Left kidney (tissue), 2 donors: Measurements from ENCODE around the gene DRGX. TPM values are rescaled to one million over a fixed set of nuclear protein-coding genes. Genes with fewer than 3 reads are reported as not detected.

Experiments used
- DNase-seq: peaks from one replicate; pipeline ENCODE4 v3.0.0-alpha.2; 2013
- polyA plus RNA-seq: library from polyadenylated mRNA; unstranded; fragments of 120-200 nt; gene quantifications from one replicate; pipeline ENCODE4 v1.2.1, GENCODE V29; 2013; ENCODE audit not compliant: insufficient read length

DRGX gene
- polyA plus RNA-seq, 1 donor: not detected

DNA sequence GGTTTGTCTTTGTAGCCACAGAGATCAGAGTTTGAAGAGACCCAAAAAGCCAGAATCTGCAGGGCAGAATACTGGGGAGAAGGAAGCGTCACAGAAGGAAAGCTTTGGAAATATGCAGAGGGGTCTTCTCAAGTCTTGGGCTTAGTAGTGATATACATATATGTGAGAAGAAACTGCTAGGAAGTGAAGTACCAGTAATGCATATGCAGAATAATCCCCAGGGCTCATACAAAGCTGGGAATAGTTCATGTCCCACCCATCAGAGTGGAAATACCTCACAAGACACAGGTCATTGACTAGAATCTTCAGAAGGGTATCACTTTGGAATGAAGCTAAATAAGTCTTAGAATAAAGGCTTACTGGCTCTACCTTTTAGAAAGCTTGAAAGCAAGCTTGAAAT is 57.3 kb downstream of the DRGX start:
- no peak for DNase-seq

DNA sequence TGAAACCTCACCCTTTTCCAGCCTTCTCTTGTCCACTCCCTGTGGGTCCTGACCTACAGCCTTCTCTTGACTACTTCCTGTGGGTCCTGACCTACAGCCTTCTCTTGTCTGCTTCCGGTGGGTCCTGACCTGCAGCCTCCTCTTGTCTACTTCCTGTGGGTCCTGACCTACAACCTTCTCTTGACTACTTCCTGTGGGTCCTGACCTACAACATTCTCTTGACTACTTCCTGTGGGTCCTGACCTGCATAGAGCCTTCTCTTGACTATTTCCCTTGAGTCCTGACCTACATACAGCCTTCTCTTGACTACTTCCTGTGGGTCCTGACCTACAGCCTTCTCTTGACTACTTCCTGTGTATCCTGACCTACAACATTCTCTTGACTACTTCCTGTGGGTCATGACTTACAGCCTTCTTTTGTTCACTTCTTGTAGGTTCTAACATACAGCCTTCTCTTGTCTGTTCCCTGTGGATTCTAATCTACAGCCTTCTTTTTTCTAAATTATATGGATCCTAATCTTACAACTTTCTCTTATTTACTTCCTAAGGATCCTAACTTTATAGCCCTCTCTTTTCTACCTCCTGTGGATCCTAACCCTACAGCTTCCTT is 60.4 kb downstream of the DRGX start:
- DNase-seq: no peak

DNA sequence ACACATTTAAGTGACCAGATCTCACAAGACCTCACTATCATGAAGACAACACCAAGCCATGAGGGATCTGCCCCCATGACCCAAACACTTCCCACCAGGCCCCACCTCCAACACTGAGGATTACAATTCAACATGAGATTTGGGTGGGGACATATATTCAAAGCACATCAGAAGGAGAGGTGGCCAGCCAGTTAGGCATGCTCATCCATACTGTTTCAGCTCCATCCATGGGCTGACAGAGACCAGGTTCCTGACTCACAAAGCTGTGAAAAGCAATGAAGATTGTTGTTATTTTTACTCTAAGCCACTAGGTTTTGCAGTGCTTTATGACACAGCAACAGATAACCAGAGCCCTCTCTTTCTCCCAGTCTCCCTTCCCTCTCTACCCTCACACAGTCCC is 60.9 kb downstream of the DRGX start:
- DNase-seq: no peak

DNA sequence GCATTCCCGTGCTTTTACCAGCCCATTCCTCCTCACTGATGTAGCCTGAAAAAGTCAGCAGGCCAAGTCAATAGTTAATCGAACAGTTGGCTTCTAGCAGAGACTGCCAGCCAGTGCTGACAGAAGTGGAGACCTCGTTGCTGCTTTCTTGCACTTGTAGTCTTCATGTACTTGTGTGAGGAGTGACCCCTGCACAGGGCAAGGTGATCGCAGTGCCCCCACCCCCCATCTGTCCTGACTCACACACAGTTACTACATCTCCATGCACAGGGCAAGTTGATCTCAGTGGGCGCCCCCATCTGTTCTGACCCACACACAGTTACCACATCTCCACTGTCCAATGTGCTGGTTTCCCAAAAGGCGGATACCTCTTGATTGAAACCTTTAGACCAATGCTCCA is 62.7 kb downstream of the DRGX start:
- no peak for DNase-seq

DNA sequence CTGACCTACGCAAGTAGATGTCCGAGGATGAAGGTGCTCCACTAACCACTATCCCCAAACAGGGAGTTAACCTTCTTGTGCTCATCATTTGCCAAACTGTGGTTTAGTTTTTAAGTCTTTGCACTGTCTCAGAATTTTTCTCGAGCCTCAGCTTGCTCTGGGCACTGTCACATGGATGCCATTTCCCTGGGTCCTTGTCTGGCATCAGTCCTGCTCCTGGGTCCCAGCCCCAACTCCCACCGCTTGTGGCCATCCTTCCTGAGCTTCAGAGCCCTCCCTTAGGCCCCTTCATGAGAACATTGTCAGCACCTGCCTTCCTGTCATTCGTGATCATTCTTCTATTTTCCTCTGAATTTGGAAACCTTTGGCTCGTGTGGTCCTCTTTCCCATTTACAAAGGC is 63.1 kb downstream of the DRGX start:
- DNase-seq: no peak

DNA sequence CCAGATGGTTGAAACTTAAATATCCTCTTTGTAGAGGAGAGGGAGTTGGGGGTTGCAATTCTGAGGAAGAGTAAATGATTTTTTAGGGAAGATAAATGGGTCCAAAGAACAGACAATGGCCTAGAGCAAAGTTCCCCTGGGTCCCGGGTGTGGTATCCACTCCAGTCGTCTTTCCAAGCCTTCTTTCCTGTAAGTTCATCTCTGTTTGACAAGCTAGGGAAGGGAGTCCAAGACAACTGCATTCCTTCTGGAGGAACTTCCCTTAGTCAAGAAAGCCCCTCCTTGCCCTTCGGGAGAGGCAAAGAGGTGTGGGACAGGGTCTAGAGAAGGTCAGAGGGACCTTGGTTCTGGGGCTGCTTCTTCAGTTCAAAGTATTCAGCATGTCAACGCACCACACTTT is 63.6 kb downstream of the DRGX start:
- no peak for DNase-seq

DNA sequence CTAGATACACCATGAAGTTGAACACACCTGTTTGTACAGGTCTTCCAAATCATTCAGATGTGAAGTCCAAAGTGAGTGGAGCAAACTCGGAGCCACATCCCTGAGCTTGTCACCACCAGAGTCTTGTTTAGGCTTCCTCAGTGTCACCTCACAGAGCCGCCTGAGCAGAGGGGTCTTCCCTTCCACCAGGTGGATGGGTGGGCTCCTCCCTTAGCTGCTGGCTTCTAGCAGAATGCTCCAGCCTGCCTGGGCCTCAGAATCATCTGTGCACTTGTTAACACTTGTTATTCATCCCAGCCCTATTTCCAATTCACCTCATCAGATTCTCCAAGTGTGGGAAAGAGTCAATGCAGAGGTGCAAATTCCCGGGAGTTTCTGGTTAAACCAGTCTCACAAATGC is 64.5 kb downstream of the DRGX start:
- DNase-seq: no peak

DNA sequence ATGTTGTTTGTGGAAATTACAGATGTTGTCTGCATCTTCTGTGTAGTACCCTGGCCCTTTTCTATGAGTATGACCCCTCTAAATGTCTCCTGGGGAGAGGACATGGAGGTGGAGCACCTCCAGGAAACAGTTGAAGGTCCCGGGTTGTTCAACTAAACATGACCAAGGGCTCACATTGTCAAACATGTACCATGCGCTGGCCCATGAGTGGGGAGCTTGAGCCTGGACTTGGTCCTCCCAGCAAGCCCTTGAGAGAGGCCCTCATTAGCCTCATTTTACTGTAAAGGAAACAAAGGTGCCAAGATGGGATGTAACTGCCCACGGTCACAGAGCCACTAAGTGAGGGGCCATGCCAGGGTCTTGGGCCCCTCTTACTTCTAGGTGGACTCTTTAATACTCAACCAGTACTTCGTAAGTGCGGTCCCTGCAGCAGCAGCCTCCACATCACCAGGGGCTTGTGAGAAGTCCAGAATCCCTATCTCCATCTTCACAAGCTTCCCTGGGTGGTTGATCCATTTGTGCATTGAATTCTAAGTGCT is 65.7 kb downstream of the DRGX start:
- no peak for DNase-seq

DNA sequence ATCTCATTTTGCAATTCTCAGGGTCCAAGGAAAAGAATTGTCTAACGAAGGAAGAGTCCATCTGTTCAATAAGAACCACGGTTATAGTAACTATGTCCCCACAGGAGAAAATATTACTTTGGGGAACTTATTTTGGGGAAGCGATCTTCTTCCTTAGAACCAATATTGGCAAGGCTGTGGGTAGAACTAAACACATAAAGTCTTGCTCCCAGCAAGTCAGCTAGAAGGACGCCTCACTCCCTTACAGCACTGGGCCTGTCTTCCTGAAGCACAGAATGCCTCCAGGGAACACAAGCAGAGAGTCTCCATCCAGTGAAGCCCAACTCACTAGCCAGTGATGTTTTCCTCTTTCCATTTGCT is 66.8 kb downstream of the DRGX start:
- DNase-seq: no peak

DNA sequence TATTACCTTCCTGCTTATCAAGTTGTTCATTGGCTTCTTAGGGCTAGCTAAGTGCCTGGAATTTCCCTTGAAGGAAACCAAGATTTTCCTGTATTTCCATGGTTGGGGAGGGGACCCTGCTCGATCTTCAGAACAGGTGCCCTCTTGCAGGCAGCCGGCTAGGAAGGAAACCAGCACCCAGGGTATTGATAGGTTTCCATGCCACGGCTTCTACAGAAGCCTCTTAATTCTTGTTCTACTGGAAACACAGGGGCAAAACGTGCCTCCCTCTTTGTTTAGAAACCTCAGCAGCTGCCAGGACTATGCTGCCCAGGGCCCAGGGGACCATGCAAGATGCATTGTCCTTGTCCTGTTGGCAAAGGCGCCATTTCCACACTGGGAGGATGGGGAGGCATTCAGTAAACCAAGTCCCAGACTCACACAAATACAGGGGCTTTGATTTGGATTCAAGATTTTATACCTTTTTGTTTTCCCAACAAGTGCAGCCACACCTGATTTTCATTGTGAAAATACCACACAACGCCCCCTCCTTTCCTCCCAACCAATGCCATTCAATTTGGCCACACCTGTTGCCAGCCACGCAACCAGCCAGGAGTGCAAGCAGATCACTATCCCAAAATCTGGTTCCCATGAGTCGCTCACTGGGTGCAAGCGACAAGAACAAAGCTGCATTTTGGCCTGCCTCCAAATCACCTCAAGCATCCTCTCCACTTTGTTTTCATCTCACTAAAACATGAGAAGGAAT is 67.3 kb downstream of the DRGX start:
- no peak for DNase-seq

DNA sequence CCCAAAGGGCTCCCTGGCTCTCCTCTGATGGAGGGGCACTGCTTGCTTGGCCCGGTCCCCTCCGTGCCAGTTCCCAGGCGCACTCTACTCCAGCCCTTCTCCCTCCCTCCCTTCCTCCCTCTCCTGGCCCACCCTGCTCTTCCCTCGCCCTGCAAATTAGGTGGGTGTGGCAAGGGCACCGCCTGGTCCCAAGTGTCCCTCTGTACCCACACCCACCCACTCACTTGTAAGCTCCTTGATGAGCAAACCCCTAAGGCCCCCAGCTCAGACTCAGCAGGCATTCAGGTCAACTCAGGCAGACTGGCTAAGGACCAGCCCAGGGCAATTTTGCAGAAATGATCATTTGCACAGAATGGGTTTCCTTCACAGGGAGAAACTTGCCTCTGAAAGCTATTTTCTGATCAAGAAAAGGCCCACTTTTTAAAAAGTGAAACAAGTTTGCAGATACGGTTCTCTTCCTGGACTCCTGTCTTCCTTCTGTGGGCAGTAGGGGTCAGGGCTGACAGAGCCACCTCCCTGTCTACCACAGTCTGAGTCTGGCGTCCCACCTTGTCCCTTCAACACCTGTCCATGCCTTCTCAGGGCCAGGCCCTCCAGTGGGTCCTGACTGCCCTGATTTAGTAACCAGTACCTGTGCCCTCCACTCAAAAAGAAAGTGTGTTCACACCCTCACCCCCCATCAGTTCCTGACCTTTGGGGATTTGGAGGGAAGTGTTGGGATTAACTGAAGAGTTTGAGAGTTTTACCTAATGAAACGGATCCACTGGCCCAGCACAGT is 68.7 kb downstream of the DRGX start:
- DNase-seq: no peak

DNA sequence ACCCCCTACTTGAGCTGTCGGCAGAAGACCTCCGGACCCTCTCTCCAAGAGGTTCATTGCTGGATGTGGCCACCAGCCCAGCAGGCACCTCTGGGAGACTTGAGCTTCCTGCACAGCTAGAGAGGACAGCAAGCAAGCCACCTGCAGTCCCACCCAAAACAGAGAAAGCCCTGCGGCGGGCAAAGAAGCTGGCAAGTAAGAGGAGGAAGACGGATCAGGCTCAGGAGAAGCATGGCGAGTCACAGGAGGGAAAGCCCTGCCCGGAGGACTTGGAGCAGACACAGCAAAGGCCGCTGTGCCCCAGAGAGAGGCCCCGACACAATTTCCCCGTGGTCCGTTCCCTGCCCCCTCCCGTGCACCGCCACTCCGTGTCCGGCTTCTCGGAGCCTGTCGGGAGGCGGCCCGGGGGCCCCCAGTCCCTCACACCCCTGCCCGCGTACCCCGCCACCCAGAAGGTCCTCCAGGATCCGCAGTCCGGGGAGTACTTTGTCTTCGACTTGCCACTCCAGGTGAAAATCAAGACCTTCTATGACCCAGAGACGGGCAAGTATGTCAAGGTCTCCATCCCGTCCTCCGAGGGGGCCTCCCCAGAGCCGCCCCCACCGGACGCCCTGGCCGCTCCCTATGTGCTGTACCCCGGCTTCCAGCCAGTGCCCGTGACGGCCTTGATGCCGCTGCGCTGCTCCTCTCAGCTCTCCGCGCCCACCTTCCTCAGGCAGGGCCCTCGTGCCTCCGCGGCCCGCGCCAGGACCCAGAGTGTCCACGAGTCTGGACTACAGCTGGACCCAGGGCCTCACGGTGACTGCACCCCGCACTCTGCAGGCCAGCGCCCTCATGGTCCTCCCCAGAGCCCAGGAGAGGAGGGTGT is 69.7 kb downstream of the DRGX start:
- DNase-seq: no peak

DNA sequence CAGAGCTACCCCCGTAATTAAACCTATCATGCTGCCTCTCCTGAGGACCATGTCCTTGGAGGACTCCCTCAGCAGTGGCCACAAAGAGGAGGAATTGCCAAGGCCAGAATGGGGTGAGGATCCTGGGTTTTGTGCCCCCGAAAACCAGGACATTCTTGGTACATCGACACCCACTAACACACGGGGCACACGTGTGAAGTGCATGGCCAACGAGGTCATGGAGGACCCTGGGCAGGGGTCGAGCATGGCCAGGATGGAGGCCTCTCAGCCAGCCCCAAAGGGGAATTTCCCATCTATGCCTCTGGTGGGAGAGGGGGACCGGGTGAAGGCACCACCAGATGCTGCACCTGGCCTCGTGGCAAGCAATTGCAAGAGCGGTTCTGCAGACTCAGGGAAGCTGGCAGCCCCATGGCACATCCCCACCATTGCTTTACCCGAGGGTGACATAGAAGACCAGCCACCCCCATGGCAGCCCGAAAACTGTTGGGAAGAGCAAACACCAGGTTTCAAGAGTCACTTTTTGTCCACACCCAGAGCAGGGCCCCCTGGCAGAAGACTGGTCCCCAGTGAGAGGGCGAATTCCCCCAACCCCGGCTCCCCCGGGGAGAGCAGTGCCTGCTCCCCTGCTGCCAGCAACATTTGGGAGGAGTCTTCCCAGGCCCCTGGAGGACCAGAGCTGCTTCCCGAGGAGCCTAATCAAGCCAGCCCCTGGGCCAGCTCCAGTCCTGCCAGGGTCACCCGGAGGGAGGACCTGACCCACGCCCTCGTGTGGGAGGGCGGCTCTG is 70.6 kb downstream of the DRGX start:
- no peak for DNase-seq

DNA sequence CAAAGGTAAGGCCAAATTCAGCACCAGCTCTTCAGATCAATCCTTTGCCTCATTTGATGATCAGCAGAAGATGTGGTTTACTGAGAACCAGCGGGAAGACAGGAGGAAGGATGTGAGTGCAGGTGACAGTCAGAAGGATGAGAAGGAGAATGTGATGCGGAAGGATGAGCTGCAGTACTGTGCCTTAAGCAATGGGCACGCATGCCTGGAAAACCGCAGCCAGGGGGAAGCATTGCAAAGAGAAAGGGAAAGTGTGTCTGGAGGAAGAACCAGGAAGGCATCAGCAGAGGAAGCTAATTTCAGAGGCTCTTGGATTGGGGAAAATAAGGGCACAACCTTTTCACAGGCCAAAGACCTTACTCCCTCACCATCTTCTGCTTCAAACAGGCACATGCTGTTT is 71.2 kb downstream of the DRGX start:
- DNase-seq: no peak

DNA sequence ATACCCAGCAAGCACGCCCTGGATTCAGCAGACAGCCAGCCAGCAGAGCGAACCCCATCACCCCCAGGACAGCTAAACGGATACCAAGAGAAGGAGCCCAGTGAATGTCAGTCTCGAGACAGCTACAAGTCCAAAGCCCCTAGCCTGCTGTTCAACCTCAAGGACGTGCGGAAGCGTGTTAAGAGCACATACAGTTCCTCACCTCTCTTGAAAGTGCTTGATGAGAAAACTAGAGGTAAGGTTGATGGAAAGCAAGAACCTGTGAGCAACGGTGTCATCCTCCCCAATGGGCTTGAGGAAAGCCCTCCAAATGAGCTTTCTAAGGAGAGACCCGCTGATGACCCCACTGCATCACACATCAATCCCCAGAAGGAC is 72.0 kb downstream of the DRGX start:
- DNase-seq: no peak

DNA sequence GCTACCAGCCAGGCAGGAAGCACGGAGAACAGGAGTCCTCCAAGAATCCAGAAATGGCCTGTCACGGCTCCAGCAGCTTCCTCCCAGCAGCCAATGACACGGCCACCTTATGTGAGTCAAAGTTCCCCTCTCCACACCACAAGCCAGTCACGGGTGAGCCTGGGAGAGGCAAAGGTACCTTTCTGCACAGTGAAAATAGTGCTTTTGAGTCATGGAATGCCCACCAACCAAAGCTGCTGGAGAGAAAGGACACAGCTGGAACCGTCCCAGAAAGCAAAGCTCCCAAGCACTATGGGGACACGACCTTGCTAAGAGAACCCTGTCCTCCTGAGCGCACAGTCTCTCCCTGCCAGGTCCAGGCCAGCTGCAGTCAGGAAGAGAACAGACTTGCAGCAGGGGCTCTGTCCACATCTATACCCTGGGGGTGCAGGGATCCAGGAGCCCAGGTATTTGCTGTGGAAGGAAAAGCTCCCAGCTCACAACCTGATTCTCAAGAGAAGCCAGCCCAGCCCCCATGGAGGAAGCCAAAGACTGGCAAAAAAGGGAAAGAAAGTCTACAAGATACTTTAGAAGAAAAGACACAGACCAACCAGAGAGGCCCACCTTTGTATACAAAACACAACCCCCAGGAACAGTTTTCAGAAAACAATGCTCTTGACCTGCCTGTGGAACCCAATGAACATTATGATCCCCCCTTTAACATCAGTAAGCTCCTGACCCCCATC is 72.6 kb downstream of the DRGX start:
- DNase-seq: no peak

DNA sequence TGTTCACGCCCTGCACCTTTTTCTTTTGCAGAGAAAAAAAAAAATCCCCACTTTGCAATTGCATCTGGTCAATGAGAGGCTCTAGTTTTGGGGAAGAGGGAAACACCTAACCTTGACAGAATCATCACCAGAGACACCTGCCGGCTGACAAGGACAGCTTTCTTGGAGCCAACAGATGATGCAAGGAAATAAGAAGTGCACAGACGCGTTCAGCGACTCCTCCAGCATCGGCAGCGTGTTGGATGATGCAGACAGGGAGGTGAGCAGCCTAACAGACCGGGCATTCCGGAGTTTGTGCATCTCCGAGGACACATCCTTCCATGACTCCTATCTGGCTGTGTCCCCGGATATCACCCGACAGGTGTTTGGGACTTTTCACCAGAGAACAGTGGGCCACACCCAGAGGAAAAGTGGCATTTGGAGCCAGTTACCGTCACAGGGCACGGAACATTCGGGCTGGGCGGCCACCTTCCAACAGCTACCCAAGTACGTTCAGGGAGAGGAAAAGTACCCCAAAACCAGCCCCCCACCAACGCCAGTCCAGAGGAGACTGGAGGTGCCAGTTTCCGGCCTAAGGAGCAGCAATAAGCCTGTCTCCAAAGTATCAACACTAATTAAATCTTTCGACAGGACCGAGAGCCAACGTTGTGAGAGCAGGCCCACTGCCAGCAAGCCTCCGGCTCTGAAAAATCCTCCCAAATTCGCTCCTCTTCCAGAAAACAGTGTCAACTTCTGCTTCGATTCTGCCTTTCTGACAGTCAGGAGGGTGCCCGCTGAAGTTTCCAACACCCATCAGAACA is 73.3 kb downstream of the DRGX start:
- no peak for DNase-seq

DNA sequence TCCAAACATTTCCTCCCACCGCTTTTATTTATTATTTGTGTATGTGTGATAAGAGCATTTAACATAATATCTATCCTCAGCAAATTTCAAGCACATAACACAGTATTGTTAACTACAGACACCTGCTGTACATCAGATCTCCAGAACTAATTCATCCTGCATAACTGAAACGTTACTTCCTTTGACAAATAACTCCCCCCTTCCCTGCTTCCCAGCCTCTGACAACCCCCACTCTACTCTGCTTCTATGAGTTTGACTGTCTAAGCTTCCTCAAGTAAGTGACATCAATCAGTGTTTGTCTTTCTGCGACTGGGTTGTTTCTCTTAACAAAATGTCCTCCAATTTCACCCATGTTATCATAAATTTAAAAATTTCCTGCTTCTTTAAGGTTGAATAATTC is 74.9 kb downstream of the DRGX start:
- no peak for DNase-seq

DNA sequence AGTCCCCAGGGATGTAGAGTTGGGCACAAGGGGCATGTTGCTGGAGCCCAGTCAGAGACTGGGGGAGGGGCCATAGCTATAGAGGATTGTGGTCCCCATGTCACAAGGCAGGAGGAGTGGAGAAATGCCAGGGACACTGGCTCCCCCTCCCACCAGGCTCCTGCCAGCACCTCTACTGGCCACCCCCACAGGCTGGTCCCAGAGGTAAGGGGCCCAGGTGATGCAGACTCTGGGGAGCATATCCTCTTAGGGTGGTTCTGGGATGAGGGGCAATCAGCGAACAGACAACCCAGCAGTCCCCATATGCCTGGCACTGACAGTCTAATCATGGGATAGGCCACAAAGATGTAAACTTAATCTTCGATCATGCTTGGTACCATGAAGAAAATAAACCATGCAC is 75.7 kb downstream of the DRGX start:
- no peak for DNase-seq

DNA sequence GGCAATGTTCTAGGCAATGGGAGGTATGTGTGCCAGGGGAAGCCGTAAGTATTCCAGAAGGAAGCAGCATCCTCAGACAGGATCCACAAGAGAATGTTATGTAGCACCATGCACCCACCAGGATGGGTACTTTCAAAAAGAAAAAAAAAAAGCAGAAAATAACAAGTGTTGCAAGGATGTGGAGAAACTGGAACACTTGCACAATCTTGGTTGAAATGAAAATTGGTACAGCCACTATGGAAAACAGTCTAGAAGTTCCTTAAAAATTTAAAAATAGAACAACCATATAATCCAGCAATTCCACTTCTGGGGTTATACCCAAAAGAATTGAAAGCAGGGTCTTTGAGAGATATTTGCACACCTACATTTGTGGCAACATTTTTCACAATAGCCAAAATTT is 76.7 kb downstream of the DRGX start:
- DNase-seq: no peak
